ENCODE data around the gene STX1A. TPM values are rescaled to one million over a fixed set of nuclear protein-coding genes. Genes with fewer than 3 reads are reported as not detected.
"Not testable (repeated sequence)": the region's sequence is repeated elsewhere in the genome, so short reads cannot be mapped to it uniquely, and the experiment has no call there.

The STX1A gene
- total RNA-seq, 2 donors from 2014 or later, result 7.0 to 7.2 TPM

GRCh38 chr7:73680501-73680900, 39.0 kb downstream of the STX1A start:
- DNase-seq, result no peak

GRCh38 chr7:73679709-73680108, 39.8 kb downstream of the STX1A start:
- no peak overlapping the region for H3K9ac ChIP-seq (ENCODE audit: low read depth in 2 of 2, low read length in 2 of 2)
- H3K36me3 ChIP-seq, result no peaks in the 10 kb centered on the region
- DNase-seq, result no peak
- no peak overlapping the region for H3K27ac ChIP-seq
- H3K4me1 ChIP-seq, result peaks cover 13% of the 10 kb centered on the region
- intact Hi-C loops (cut with DNase I), result no loop called here
- no peaks in the 10 kb centered on the region for H3K27me3 ChIP-seq
- no peaks in the 10 kb centered on the region for H3K9me3 ChIP-seq
- no peak for TF ChIP-seq CTCF (IDR thresholded peaks at IDR 0.05)
- H3K4me3 ChIP-seq, result no peak overlapping the region

More at GRCh38 chr7:73680501-73680900, 39.0 kb downstream of the STX1A start:
- TF ChIP-seq CTCF (IDR thresholded peaks at IDR 0.05), result no peak
- intact Hi-C loops (cut with DNase I), result no loop called here
- H3K9me3 ChIP-seq, result no peaks in the 10 kb centered on the region
- no peak overlapping the region for H3K27ac ChIP-seq
- H3K36me3 ChIP-seq, result no peaks in the 10 kb centered on the region
- H3K9ac ChIP-seq (ENCODE audit: low read depth in 2 of 2, low read length in 2 of 2), result no peak overlapping the region
- H3K27me3 ChIP-seq, result no peaks in the 10 kb centered on the region
- no peak overlapping the region for H3K4me3 ChIP-seq
- H3K4me1 ChIP-seq, result peaks cover 13% of the 10 kb centered on the region

- intact Hi-C loops (cut with DNase I), result no loop called here
- no peak for DNase-seq
- H3K27me3 ChIP-seq, result no peaks in the 10 kb centered on the region
- no peak overlapping the region for H3K27ac ChIP-seq
- no peak for TF ChIP-seq CTCF (IDR thresholded peaks at IDR 0.05)
- no peak overlapping the region for H3K9ac ChIP-seq (ENCODE audit: low read depth in 2 of 2, low read length in 2 of 2)
- H3K4me1 ChIP-seq, result peaks cover 13% of the 10 kb centered on the region
- H3K4me3 ChIP-seq, result no peak overlapping the region
- H3K36me3 ChIP-seq, result no peaks in the 10 kb centered on the region
- no peaks in the 10 kb centered on the region for H3K9me3 ChIP-seq
These were observed 40.6 kb downstream of the STX1A start for GRCh38 chr7:73678862-73679261.

- H3K27ac ChIP-seq; H3K27me3 ChIP-seq; H3K4me3 ChIP-seq; H3K9ac ChIP-seq (ENCODE audit: low read depth in 2 of 2, low read length in 2 of 2); intact Hi-C loops (cut with DNase I); H3K4me1 ChIP-seq; H3K9me3 ChIP-seq; H3K36me3 ChIP-seq; DNase-seq: not testable (repeated sequence)
These were observed 43.4 kb downstream of the STX1A start for GRCh38 chr7:73676062-73676461.

GRCh38 chr7:73674468-73675124, 44.9 kb downstream of the STX1A start:
- Histone ChIP-seq H3K9ac (ENCODE audit: low read depth in 2 of 2, low read length in 2 of 2) (no peak overlapping the region), H3K4me3 (no peak overlapping the region), H3K27me3 (no peaks in the 10 kb centered on the region), H3K36me3 (no peaks in the 10 kb centered on the region), H3K27ac (no peak overlapping the region), H3K4me1 (no peaks in the 10 kb centered on the region), H3K9me3 (no peaks in the 10 kb centered on the region)
- no peak for DNase-seq
- TF ChIP-seq CTCF (IDR thresholded peaks at IDR 0.05), result no peak
- intact Hi-C loops (cut with DNase I), result loop anchor here (5.0 kb wide), 1 partner anchor 67 kb away; no protein-coding TSS in a partner anchor

- intact Hi-C loops (cut with DNase I), result loop anchor here (5.0 kb wide), 1 partner anchor 65 kb away; no protein-coding TSS in a partner anchor
- no peaks in the 10 kb centered on the region for H3K4me1 ChIP-seq
- no peak overlapping the region for H3K4me3 ChIP-seq
- no peaks in the 10 kb centered on the region for H3K27me3 ChIP-seq
- no peaks in the 10 kb centered on the region for H3K9me3 ChIP-seq
- no peak overlapping the region for H3K27ac ChIP-seq
- TF ChIP-seq CTCF (IDR thresholded peaks at IDR 0.05), result no peak
- no peak for DNase-seq
- H3K36me3 ChIP-seq, result no peaks in the 10 kb centered on the region
- no peak overlapping the region for H3K9ac ChIP-seq (ENCODE audit: low read depth in 2 of 2, low read length in 2 of 2)
These were observed 47.5 kb downstream of the STX1A start for GRCh38 chr7:73671857-73672445.

All from colonic mucosa (tissue), 4 donors.